Endothelial cell of umbilical vein (primary cell): ENCODE measurements around the gene LMO7. TPM values are rescaled to one million over a fixed set of nuclear protein-coding genes. Genes with fewer than 3 reads are reported as not detected.

ENCODE experiments used
- BruUV-seq: library from RNA; stranded (reverse); fragments of 400-500 nt; replicated peaks from 2 replicates; lab custom pipeline; 2021; lab: Mats Ljungman, UMichigan
- CTCF ChIA-PET: fragments of 300-600, 350-600 bp; sonication (Branson Sonifier 250); formaldehyde crosslinking; loops from one replicate; lab custom pipeline; 2021; ENCODE audit warnings: antibody characterized with exemption, inconsistent platforms; lab: Charles Lee
- POLR2A ChIA-PET: fragments of 300-600, 350-600 bp; sonication (Branson Sonifier 250); formaldehyde crosslinking; loops from one replicate; lab custom pipeline; 2021; ENCODE audit warnings: antibody characterized with exemption, inconsistent platforms; lab: Charles Lee
- DNase-seq: peaks from one replicate; pipeline ENCODE4 v3.0.0-alpha.2; 2011; ENCODE audit warnings: low read depth, low spot score
- FAIRE-seq: peaks from 2 replicates; lab custom pipeline; 2011; peaks lifted over from hg19 to GRCh38; lab: Jason Lieb, UNC
- H2AFZ ChIP-seq: 2 replicates; pipeline ENCODE4 v1.6.0; 2012; ENCODE audit warnings: low read depth, low read length, control low read depth, inconsistent platforms
- H3K27ac ChIP-seq: 2 replicates; pipeline ENCODE4 v1.5.1; 2011; ENCODE audit warnings: low read depth, mild to moderate bottlenecking, control low read depth, low read length, moderate library complexity; ENCODE audit not compliant: insufficient read depth
- H3K27me3 ChIP-seq, 2 experiments: 2 replicates each; pipeline versions ENCODE4 v1.6.0 to v1.6.1; 2011; ENCODE audit warnings: low read length in 2 of 2, mixed read lengths in 1 of 2; ENCODE audit not compliant: control insufficient read depth in 2 of 2, insufficient read depth in 2 of 2
- H3K36me3 ChIP-seq, 2 experiments: 2 replicates in 1 of 2; 3 replicates in 1 of 2; pipeline ENCODE4 v1.5.1; 2011; ENCODE audit warnings: low read length in 2 of 2, mild to moderate bottlenecking in 1 of 2, moderate library complexity in 1 of 2; ENCODE audit not compliant: control insufficient read depth in 2 of 2, insufficient read depth in 2 of 2; ENCODE audit errors: extremely low read depth in 1 of 2
- H3K4me1 ChIP-seq: 3 replicates; pipeline ENCODE4 v1.5.1; 2011; ENCODE audit warnings: mild to moderate bottlenecking, low read length; ENCODE audit not compliant: control insufficient read depth, insufficient read depth; ENCODE audit errors: extremely low read depth
- H3K4me2 ChIP-seq: 2 replicates; pipeline ENCODE4 v1.6.1; 2011; ENCODE audit warnings: low read length, control low read depth, mixed read lengths; ENCODE audit not compliant: insufficient read depth
- H3K4me3 ChIP-seq, 3 experiments: fragments of 200-600 bp in 1 of 3; sonication (generic), shearing (Covaris generic) in 1 of 3; replicated peaks in 1 of 3; 2 replicates each; pipeline ENCODE4 v1.5.1; 2011 to 2016; ENCODE audit warnings: control low read depth in 3 of 3, low read length in 3 of 3, mild to moderate bottlenecking in 2 of 3, inconsistent platforms in 1 of 3, low read depth in 1 of 3, moderate library complexity in 1 of 3; ENCODE audit not compliant: insufficient read depth in 1 of 3
- H3K79me2 ChIP-seq: 2 replicates; pipeline ENCODE4 v1.6.0; 2012; ENCODE audit warnings: low read length, inconsistent platforms; ENCODE audit not compliant: control insufficient read depth, insufficient read depth
- H3K9ac ChIP-seq: replicated peaks from 2 replicates; pipeline ENCODE3; 2011; ENCODE audit warnings: low read length, control low read depth; ENCODE audit not compliant: insufficient read depth; ENCODE audit errors: extremely low read depth
- H3K9me1 ChIP-seq: replicated peaks from 3 replicates; pipeline ENCODE4 v1.6.0; 2011; ENCODE audit warnings: mild to moderate bottlenecking, low read length; ENCODE audit not compliant: control insufficient read depth, insufficient read depth; ENCODE audit errors: extremely low read depth
- H3K9me3 ChIP-seq: replicated peaks from 2 replicates; pipeline ENCODE4 v1.5.1; 2012; ENCODE audit warnings: low read length, inconsistent platforms; ENCODE audit not compliant: control insufficient read depth, insufficient read depth
- H4K20me1 ChIP-seq: replicated peaks from 2 replicates; pipeline ENCODE3; 2011; ENCODE audit warnings: mild to moderate bottlenecking, low read length; ENCODE audit not compliant: control insufficient read depth, insufficient read depth; ENCODE audit errors: extremely low read depth
- CTCF ChIP-seq, 2 donors: IDR thresholded peaks; 1 replicate in 1 of 2; 2 replicates in 1 of 2; pipeline ENCODE4 v1.5.1; 2011; ENCODE audit warnings: low read length in 2 of 2, mild to moderate bottlenecking in 2 of 2, moderate library complexity in 2 of 2, control low read depth in 1 of 2, inconsistent platforms in 1 of 2, low read depth in 1 of 2; ENCODE audit not compliant: insufficient read depth in 1 of 2; ENCODE audit errors: extremely low read depth in 1 of 2
- EZH2 ChIP-seq: IDR thresholded peaks from 2 replicates; pipeline ENCODE4 v1.6.1; 2012; ENCODE audit warnings: borderline replicate concordance, low read depth, mild to moderate bottlenecking, moderate library complexity, low read length, inconsistent platforms; ENCODE audit not compliant: severe bottlenecking
- FOS ChIP-seq: IDR thresholded peaks from 2 replicates; pipeline ENCODE4 v1.6.1; 2011; ENCODE audit warnings: mild to moderate bottlenecking, low read length, moderate library complexity, borderline replicate concordance; ENCODE audit not compliant: insufficient read depth
- GATA2 ChIP-seq: IDR thresholded peaks from 2 replicates; pipeline ENCODE4 v1.7.0; 2011; ENCODE audit warnings: low read depth, mild to moderate bottlenecking, moderate library complexity, mixed read lengths, low read length; ENCODE audit not compliant: insufficient read length, insufficient read depth
- JUN ChIP-seq: IDR thresholded peaks from 2 replicates; pipeline ENCODE4 v1.6.1; 2011; ENCODE audit warnings: borderline replicate concordance, low read depth; ENCODE audit not compliant: insufficient read length, insufficient read depth
- MAX ChIP-seq: IDR thresholded peaks from 2 replicates; pipeline ENCODE4 v1.6.1; 2011; ENCODE audit not compliant: insufficient read depth, insufficient read length
- MYC ChIP-seq: IDR thresholded peaks from one replicate; pipeline ENCODE4 v1.6.1; 2011; ENCODE audit warnings: mild to moderate bottlenecking, low read depth, low read length
- POLR2A ChIP-seq: IDR thresholded peaks from 2 replicates; pipeline ENCODE4 v1.6.1; 2012; ENCODE audit warnings: low read depth, mild to moderate bottlenecking, control low read depth, low read length
- POLR2AphosphoS5 ChIP-seq: IDR thresholded peaks from 2 replicates; pipeline ENCODE4 v1.6.1; 2012; ENCODE audit warnings: low read depth, mild to moderate bottlenecking, control low read depth, low read length, moderate library complexity; ENCODE audit not compliant: insufficient read depth
- dilution Hi-C: fragments of 300-500 bp; cut with MboI; formaldehyde crosslinking; loops from one replicate; pipeline ENCODE4 v1.15.0; 2019; ENCODE audit warnings: low sequenced_read_pairs; ENCODE audit not compliant: extremely low pct_ligation_motif_present
- intact Hi-C: fragments of 100-400 bp; cut with micrococcal nuclease; formaldehyde crosslinking; loops from one replicate; pipeline ENCODE4 v1.10.0; 2022
- polyA plus RNA-seq, 4 experiments: library from polyadenylated mRNA; depleted of rRNA in 3 of 4; stranded (reverse) in 3 of 4; unstranded in 1 of 4; fragments of >200 nt; gene quantifications; 2 replicates each; pipeline versions ENCODE4 v1.2.1 to v1.2.3, GENCODE V29; 2011 to 2012; ENCODE audit warnings: missing spikeins in 1 of 4
- total RNA-seq: library from RNA; stranded (reverse); gene quantifications from 2 replicates; pipeline ENCODE4 v1.2.3, GENCODE V29; 2021

LMO7 gene
- total and polyA plus RNA-seq, 2 donors (not counting 3 experiments of a cell fraction or from before 2014, with no cell fraction given), result 10.5 to 21.1 TPM

- no TSS peak for BruUV-seq
- ChIA-PET POLR2A (no interaction called here), CTCF (interaction anchor here (1.3 kb wide), 1 partner anchor 59 kb away, joined by 3 read pairs; no protein-coding TSS in a partner anchor)
- Histone ChIP-seq H3K4me3 (peak overlapping the region; percentile 44 to 56 (median 44)), H3K79me2 (peaks cover 5% of the 10 kb centered on the region), H3K27me3 (no peaks in the 10 kb centered on the region), H3K9ac (no peak overlapping the region), H2AFZ (peak overlapping the region; percentile 65), H3K36me3 (no peaks in the 10 kb centered on the region), H3K9me3 (no peaks in the 10 kb centered on the region), H3K4me2 (peak overlapping the region; percentile 54), H4K20me1 (no peaks in the 10 kb centered on the region), H3K9me1 (no peaks in the 10 kb centered on the region), H3K27ac (no peak overlapping the region), H3K4me1 (peaks cover 9% of the 10 kb centered on the region)
- intact Hi-C loops, result loop anchor here (5.0 kb wide), 1 partner anchor 265 kb away; no protein-coding TSS in a partner anchor
- dilution Hi-C loops, result no loop called here
- FAIRE-seq (no peak), DNase-seq (no peak)
- TF ChIP-seq GATA2 (no peak), JUN (no peak), EZH2 (no peak), POLR2A (no peak), MYC (no peak), FOS (no peak), POLR2AphosphoS5 (no peak), MAX (no peak)
Observed at GRCh38 chr13:75637181-75637750, 1.1 kb downstream of the LMO7 start.

- Histone ChIP-seq H4K20me1 (no peaks in the 10 kb centered on the region), H3K4me2 (no peak overlapping the region)
- POLR2A ChIA-PET, result no interaction called here
Observed at GRCh38 chr13:75639454-75639853, 3.3 kb downstream of the LMO7 start.

More at GRCh38 chr13:75639454-75639853, 3.3 kb downstream of the LMO7 start:
- CTCF ChIA-PET, result interaction anchor here (1.3 kb wide), 1 partner anchor 57 kb away, joined by 4 read pairs; no protein-coding TSS in a partner anchor
- TF ChIP-seq MAX, result no peak
- no peak for TF ChIP-seq POLR2A
- TF ChIP-seq CTCF (IDR thresholded peaks at IDR 0.05; ENCODE audit: extremely low read depth in 1 of 2, insufficient read depth in 1 of 2, low read depth in 1 of 2, low read length in 2 of 2), result no peak
- no peak for TF ChIP-seq MYC
- TF ChIP-seq JUN, result no peak
- TF ChIP-seq EZH2, result no peak
- TF ChIP-seq FOS, result no peak
- no peak for TF ChIP-seq GATA2
- DNase-seq (no peak), FAIRE-seq (no peak)
- no peaks in the 10 kb centered on the region for H3K9me3 ChIP-seq
- H2AFZ ChIP-seq, result no peak overlapping the region
- H3K4me1 ChIP-seq, result peaks cover 9% of the 10 kb centered on the region
- H3K4me3 ChIP-seq, result no peak overlapping the region
- intact Hi-C loops, result loop anchor here (5.0 kb wide), 1 partner anchor 267 kb away; no protein-coding TSS in a partner anchor
- H3K27ac ChIP-seq, result no peak overlapping the region
- no peaks in the 10 kb centered on the region for H3K27me3 ChIP-seq
- H3K9me1 ChIP-seq, result no peaks in the 10 kb centered on the region
- peaks cover 5% of the 10 kb centered on the region for H3K79me2 ChIP-seq
- no peaks in the 10 kb centered on the region for H3K36me3 ChIP-seq
- no TSS peak for BruUV-seq
- dilution Hi-C loops, result no loop called here
- no peak overlapping the region for H3K9ac ChIP-seq
